WTC11 (cell line): ENCODE results near the gene WDR36. TPM values are rescaled to one million over a fixed set of nuclear protein-coding genes. Genes with fewer than 3 reads are reported as not detected.

ENCODE experiments used
- ATAC-seq: fragments of 200-7000 bp; cut with Tn5 transposase; 2 replicates; pipeline ENCODE4 v1.10.0; 2021; ENCODE audit warnings: mild to moderate bottlenecking, moderate library complexity
- CTCF ChIA-PET: fragments of 300-600 bp; sonication (Branson Sonifier 250); formaldehyde crosslinking; loops from one replicate; lab custom pipeline; 2021; ENCODE audit warnings: antibody characterized with exemption; lab: Charles Lee
- POLR2A ChIA-PET: fragments of 350-600 bp; sonication (Branson Sonifier 250); formaldehyde crosslinking; loops from one replicate; lab custom pipeline; 2021; ENCODE audit warnings: antibody characterized with exemption; lab: Charles Lee
- DNase-seq: peaks from one replicate; pipeline ENCODE4 v3.0.0; 2021; ENCODE audit warnings: low spot score
- H3K27ac Mint-ChIP-seq: 2 replicates; pipeline ENCODE4 v1.8.0; 2021; ENCODE audit warnings: mixed read lengths
- H3K27me3 Mint-ChIP-seq: 2 replicates; pipeline ENCODE4 v1.8.0; 2021; ENCODE audit warnings: low read depth, mild to moderate bottlenecking, moderate library complexity, mixed read lengths
- H3K36me3 Mint-ChIP-seq: 2 replicates; pipeline ENCODE4 v1.8.0; 2021; ENCODE audit warnings: mixed read lengths
- H3K4me1 Mint-ChIP-seq: 2 replicates; pipeline ENCODE4 v1.8.0; 2022; ENCODE audit warnings: mixed read lengths
- H3K4me3 Mint-ChIP-seq: 2 replicates; pipeline ENCODE4 v1.8.0; 2021; ENCODE audit warnings: mild to moderate bottlenecking, moderate library complexity, mixed read lengths
- H3K9me3 Mint-ChIP-seq: 2 replicates; pipeline ENCODE4 v1.8.0; 2021; ENCODE audit warnings: mixed read lengths
- AFF4 ChIP-seq: sonication (generic); formaldehyde crosslinking; IDR thresholded peaks from 2 replicates; pipeline ENCODE4 v1.8.1; 2023; ENCODE audit warnings: mild to moderate bottlenecking, missing genetic modification reagents, borderline replicate concordance
- ATF1 ChIP-seq: sonication (generic); formaldehyde crosslinking; IDR thresholded peaks from 2 replicates; pipeline ENCODE4 v1.8.1; 2023; ENCODE audit warnings: mild to moderate bottlenecking, moderate library complexity, missing genetic modification reagents
- E2F1 ChIP-seq: sonication (generic); formaldehyde crosslinking; IDR thresholded peaks from 2 replicates; pipeline ENCODE4 v1.8.0; 2022; ENCODE audit warnings: mild to moderate bottlenecking, missing genetic modification reagents
- EMX1 ChIP-seq: fragments of 250-450 bp; sonication (Bioruptor Pico); IDR thresholded peaks from 2 replicates; pipeline ENCODE4 v1.8.0; 2021; ENCODE audit warnings: mild to moderate bottlenecking
- ESRRA ChIP-seq: sonication (generic); formaldehyde crosslinking; IDR thresholded peaks from 2 replicates; pipeline ENCODE4 v1.8.1; 2022; ENCODE audit warnings: mild to moderate bottlenecking, missing genetic modification reagents, borderline replicate concordance
- IRF2 ChIP-seq: sonication (generic); formaldehyde crosslinking; IDR thresholded peaks from 2 replicates; pipeline ENCODE4 v1.8.0; 2022; ENCODE audit warnings: low read depth, missing genetic modification reagents, borderline replicate concordance
- MXD4 ChIP-seq: fragments of 250-450 bp; sonication (Bioruptor Pico); IDR thresholded peaks from 2 replicates; pipeline ENCODE4 v1.8.0; 2021; ENCODE audit warnings: mild to moderate bottlenecking, moderate library complexity, borderline replicate concordance
- NFATC4 ChIP-seq: fragments of 250-450 bp; sonication (Bioruptor Pico); IDR thresholded peaks from 2 replicates; pipeline ENCODE4 v1.9.0; 2021; ENCODE audit warnings: mild to moderate bottlenecking
- NR2C2 ChIP-seq: sonication (generic); formaldehyde crosslinking; IDR thresholded peaks from 2 replicates; pipeline ENCODE4 v1.8.0; 2022; ENCODE audit warnings: mild to moderate bottlenecking, missing genetic modification reagents
- RELA ChIP-seq: sonication (generic); formaldehyde crosslinking; IDR thresholded peaks from 2 replicates; pipeline ENCODE4 v1.8.1; 2022; ENCODE audit warnings: missing genetic modification reagents, mild to moderate bottlenecking, borderline replicate concordance
- RORB ChIP-seq: fragments of 250-450 bp; sonication (Bioruptor Pico); IDR thresholded peaks from 2 replicates; pipeline ENCODE4 v1.9.0; 2021; ENCODE audit warnings: mild to moderate bottlenecking
- USF1 ChIP-seq: sonication (generic); formaldehyde crosslinking; IDR thresholded peaks from 2 replicates; pipeline ENCODE4 v1.8.0; 2022; ENCODE audit warnings: mild to moderate bottlenecking, missing genetic modification reagents
- ZBTB21 ChIP-seq: sonication (generic); formaldehyde crosslinking; IDR thresholded peaks from 2 replicates; pipeline ENCODE4 v1.8.1; 2023; ENCODE audit warnings: mild to moderate bottlenecking, missing genetic modification reagents, borderline replicate concordance
- ZNF138 ChIP-seq: sonication (generic); formaldehyde crosslinking; conservative IDR thresholded peaks from 2 replicates; pipeline ENCODE4 v1.8.1; 2022; ENCODE audit warnings: mild to moderate bottlenecking, moderate library complexity, missing genetic modification reagents
- ZNF219 ChIP-seq: sonication (generic); formaldehyde crosslinking; IDR thresholded peaks from 2 replicates; pipeline ENCODE4 v1.8.0; 2023; ENCODE audit warnings: missing genetic modification reagents, mild to moderate bottlenecking, borderline replicate concordance
- ZNF263 ChIP-seq: sonication (generic); formaldehyde crosslinking; IDR thresholded peaks from 2 replicates; pipeline ENCODE4 v1.8.1; 2022; ENCODE audit warnings: low read depth, mild to moderate bottlenecking, moderate library complexity, missing genetic modification reagents
- ZNF396 ChIP-seq: fragments of 250-450 bp; sonication (Bioruptor Pico); IDR thresholded peaks from 2 replicates; pipeline ENCODE4 v1.8.0; 2021; ENCODE audit warnings: mild to moderate bottlenecking, moderate library complexity, borderline replicate concordance
- ZNF423 ChIP-seq: fragments of 250-450 bp; sonication (Bioruptor Pico); IDR thresholded peaks from 2 replicates; pipeline ENCODE4 v2.1.2; 2022; ENCODE audit warnings: mild to moderate bottlenecking, moderate library complexity
- ZNF425 ChIP-seq: fragments of 250-450 bp; sonication (Bioruptor Pico); conservative IDR thresholded peaks from 2 replicates; pipeline ENCODE4 v1.9.0; 2021; ENCODE audit warnings: mild to moderate bottlenecking
- total RNA-seq: library from RNA; stranded (reverse); gene quantifications from 3 replicates; pipeline ENCODE4 v1.2.3, GENCODE V29; 2021
- TF ChIP-seq, protein P1 (sequence below): sonication (generic); formaldehyde crosslinking; IDR thresholded peaks from 2 replicates; pipeline ENCODE4 v1.8.1; 2022; ENCODE audit warnings: missing genetic modification reagents, borderline replicate concordance
- TF ChIP-seq, protein P2 (sequence below): sonication (generic); formaldehyde crosslinking; IDR thresholded peaks from 2 replicates; pipeline ENCODE4 v1.8.1; 2023; ENCODE audit warnings: mild to moderate bottlenecking, missing genetic modification reagents, moderate library complexity
- TF ChIP-seq, protein P3 (sequence below): fragments of 250-450 bp; sonication (Bioruptor Pico); IDR thresholded peaks from 2 replicates; pipeline ENCODE4 v1.8.0; 2021; ENCODE audit warnings: mild to moderate bottlenecking

Gene WDR36
- total RNA-seq, 1 experiment from 2014 or later: 34.1 TPM

DNA sequence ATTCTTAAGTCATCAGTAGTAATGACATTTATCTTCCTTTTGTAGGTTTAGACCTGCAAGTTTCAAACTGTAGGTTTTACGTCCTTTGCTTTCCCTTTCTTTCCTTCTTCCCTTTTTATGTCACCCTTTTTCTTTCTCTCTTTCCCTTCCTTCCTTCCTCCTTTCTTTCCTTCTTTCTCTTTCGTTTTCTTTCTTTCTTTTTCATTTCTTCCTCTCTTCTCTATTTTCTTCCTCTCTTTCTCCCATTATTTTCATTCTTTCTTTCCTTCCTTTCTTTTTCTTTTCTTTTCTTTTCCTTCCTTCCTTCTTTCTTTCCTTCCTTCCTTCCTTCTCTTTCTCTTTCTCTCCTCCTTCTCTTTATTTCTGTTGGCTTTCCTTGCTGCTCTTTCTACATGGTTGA lies 59.9 kb downstream of the WDR36 start (continued):
- TF ChIP-seq NFATC4 (CRISPR knock-in tag) (no peak), ZNF396 (no peak), USF1 (no peak)

- H3K4me3 Mint-ChIP-seq: no peak overlapping the region
- H3K27me3 Mint-ChIP-seq: no peaks in the 10 kb centered on the region; the same call in 1 of the 2 replicates
- no peaks in the 10 kb centered on the region for H3K9me3 Mint-ChIP-seq
- ChIA-PET POLR2A (no interaction called here), CTCF (no interaction called here)
- no peak for DNase-seq
- H3K27ac Mint-ChIP-seq: no peak overlapping the region
- no peaks in the 10 kb centered on the region for H3K36me3 Mint-ChIP-seq
- ATAC-seq: no peak
- H3K4me1 Mint-ChIP-seq: no peaks in the 10 kb centered on the region
- no peak for TF ChIP-seq NFATC4 (CRISPR knock-in tag)
- TF ChIP-seq RELA (CRISPR knock-in tag): no peak
- no peak for TF ChIP-seq RORB (CRISPR knock-in tag)
- no peak for TF ChIP-seq ESRRA (CRISPR knock-in tag)
- TF ChIP-seq ZNF423 (CRISPR knock-in tag): no peak
- no peak for TF ChIP-seq ZBTB21 (CRISPR knock-in tag)
- no peak for TF ChIP-seq EMX1 (CRISPR knock-in tag)
- TF ChIP-seq ZNF219: no peak
- TF ChIP-seq ATF1 (CRISPR knock-in tag): no peak
- no peak for TF ChIP-seq ZNF396
- TF ChIP-seq E2F1 (CRISPR knock-in tag): no peak
These were observed 61.3 kb downstream of the WDR36 start for GRCh38 chr5:111153483-111153882.

DNA sequence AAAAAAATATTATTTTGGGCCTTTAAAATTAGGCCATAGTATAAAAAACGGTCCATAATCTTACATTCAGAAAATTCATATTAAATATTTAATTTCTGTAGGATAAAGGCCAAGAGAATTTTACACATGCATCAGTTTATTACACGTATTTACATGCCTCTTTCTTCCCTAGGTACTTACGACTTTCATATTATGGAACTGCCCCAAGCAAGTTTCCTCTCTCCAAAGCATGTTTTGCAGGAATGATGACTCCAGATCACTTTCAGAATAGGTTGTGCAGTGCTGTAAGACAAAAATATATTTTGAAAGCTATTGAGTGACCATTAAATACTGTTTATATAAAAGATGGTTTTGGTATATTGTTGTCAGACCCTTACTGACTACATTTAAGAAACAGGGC lies 61.8 kb downstream of the WDR36 start:
- POLR2A ChIA-PET: no interaction called here
- ATAC-seq (no peak), DNase-seq (no peak)
- no peaks in the 10 kb centered on the region; the same call in 1 of the 2 replicates for H3K27me3 Mint-ChIP-seq
- H3K4me1 Mint-ChIP-seq: no peaks in the 10 kb centered on the region
- H3K27ac Mint-ChIP-seq: no peak overlapping the region
- H3K9me3 Mint-ChIP-seq: no peaks in the 10 kb centered on the region
- CTCF ChIA-PET: no interaction called here
- no peak overlapping the region for H3K4me3 Mint-ChIP-seq
- TF ChIP-seq, protein P1, sequence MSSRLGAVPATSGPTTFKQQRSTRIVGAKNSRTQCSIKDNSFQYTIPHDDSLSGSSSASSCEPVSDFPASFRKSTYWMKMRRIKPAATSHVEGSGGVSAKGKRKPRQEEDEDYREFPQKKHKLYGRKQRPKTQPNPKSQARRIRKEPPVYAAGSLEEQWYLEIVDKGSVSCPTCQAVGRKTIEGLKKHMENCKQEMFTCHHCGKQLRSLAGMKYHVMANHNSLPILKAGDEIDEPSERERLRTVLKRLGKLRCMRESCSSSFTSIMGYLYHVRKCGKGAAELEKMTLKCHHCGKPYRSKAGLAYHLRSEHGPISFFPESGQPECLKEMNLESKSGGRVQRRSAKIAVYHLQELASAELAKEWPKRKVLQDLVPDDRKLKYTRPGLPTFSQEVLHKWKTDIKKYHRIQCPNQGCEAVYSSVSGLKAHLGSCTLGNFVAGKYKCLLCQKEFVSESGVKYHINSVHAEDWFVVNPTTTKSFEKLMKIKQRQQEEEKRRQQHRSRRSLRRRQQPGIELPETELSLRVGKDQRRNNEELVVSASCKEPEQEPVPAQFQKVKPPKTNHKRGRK (CRISPR knock-in tag): no peak
- TF ChIP-seq ZNF138: no peak
- TF ChIP-seq ZNF263: no peak
- TF ChIP-seq NR2C2 (CRISPR knock-in tag): no peak
- TF ChIP-seq, protein P2, sequence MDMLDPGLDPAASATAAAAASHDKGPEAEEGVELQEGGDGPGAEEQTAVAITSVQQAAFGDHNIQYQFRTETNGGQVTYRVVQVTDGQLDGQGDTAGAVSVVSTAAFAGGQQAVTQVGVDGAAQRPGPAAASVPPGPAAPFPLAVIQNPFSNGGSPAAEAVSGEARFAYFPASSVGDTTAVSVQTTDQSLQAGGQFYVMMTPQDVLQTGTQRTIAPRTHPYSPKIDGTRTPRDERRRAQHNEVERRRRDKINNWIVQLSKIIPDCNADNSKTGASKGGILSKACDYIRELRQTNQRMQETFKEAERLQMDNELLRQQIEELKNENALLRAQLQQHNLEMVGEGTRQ (CRISPR knock-in tag): no peak
- no peak for TF ChIP-seq ZNF425
- TF ChIP-seq, protein P3, sequence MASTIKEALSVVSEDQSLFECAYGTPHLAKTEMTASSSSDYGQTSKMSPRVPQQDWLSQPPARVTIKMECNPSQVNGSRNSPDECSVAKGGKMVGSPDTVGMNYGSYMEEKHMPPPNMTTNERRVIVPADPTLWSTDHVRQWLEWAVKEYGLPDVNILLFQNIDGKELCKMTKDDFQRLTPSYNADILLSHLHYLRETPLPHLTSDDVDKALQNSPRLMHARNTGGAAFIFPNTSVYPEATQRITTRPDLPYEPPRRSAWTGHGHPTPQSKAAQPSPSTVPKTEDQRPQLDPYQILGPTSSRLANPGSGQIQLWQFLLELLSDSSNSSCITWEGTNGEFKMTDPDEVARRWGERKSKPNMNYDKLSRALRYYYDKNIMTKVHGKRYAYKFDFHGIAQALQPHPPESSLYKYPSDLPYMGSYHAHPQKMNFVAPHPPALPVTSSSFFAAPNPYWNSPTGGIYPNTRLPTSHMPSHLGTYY (CRISPR knock-in tag): no peak
- no peak for TF ChIP-seq IRF2
- no peak for TF ChIP-seq AFF4 (CRISPR knock-in tag)
- no peak for TF ChIP-seq MXD4 (CRISPR knock-in tag)
- H3K36me3 Mint-ChIP-seq: no peaks in the 10 kb centered on the region
